AML-193 (cell line): ENCODE data around the gene CPLANE1.
"Not testable (repeated sequence)": the region's sequence is repeated elsewhere in the genome, so short reads cannot be mapped to it uniquely, and the experiment has no call there.

ENCODE experiments used
- DNase-seq, 2 experiments: peaks; one replicate each; lab custom pipeline; 2025; lab: John Stamatoyannopoulos, UW

The CPLANE1 gene

GRCh38 chr5:37121027-37121426, 128.1 kb downstream of the CPLANE1 start:
- peak; percentile 33 to 37 for DNase-seq

GRCh38 chr5:37120270-37120669, 128.9 kb downstream of the CPLANE1 start:
- no peak for DNase-seq

- DNase-seq: no peak
These were observed 132.8 kb downstream of the CPLANE1 start for GRCh38 chr5:37116359-37116758.

GRCh38 chr5:37112383-37112991, 136.7 kb downstream of the CPLANE1 start:
- DNase-seq: no peak

- peak; percentile 58 to 66 for DNase-seq
These were observed 137.5 kb downstream of the CPLANE1 start for GRCh38 chr5:37111426-37112382.

GRCh38 chr5:37110135-37110534, 139.0 kb downstream of the CPLANE1 start:
- DNase-seq: no peak

GRCh38 chr5:37109338-37109737, 139.8 kb downstream of the CPLANE1 start:
- DNase-seq: no peak

- DNase-seq: no peak
These were observed 145.9 kb downstream of the CPLANE1 start for GRCh38 chr5:37103302-37103701.

- DNase-seq: not testable (repeated sequence)
These were observed 149.9 kb downstream of the CPLANE1 start for GRCh38 chr5:37099267-37099666.

GRCh38 chr5:37093795-37094194, 155.4 kb downstream of the CPLANE1 start:
- DNase-seq: not testable (repeated sequence)

- no peak for DNase-seq
These were observed 158.4 kb downstream of the CPLANE1 start for GRCh38 chr5:37090781-37091180.

GRCh38 chr5:37090123-37090726, 159.0 kb downstream of the CPLANE1 start:
- DNase-seq: no peak

- no peak for DNase-seq
These were observed 161.2 kb downstream of the CPLANE1 start for GRCh38 chr5:37088009-37088408.

- DNase-seq: no peak
These were observed 162.6 kb downstream of the CPLANE1 start for GRCh38 chr5:37086466-37087173.

- DNase-seq: not testable (repeated sequence)
These were observed 163.2 kb downstream of the CPLANE1 start for GRCh38 chr5:37086026-37086425.

GRCh38 chr5:37082977-37083376, 166.2 kb downstream of the CPLANE1 start:
- not testable (repeated sequence) for DNase-seq

- no peak for DNase-seq
These were observed 168.5 kb downstream of the CPLANE1 start for GRCh38 chr5:37080697-37081096.

GRCh38 chr5:37077146-37077545, 172.0 kb downstream of the CPLANE1 start:
- DNase-seq: no peak

GRCh38 chr5:37075399-37075950, 173.7 kb downstream of the CPLANE1 start:
- DNase-seq: no peak

GRCh38 chr5:37071901-37072581, 177.1 kb downstream of the CPLANE1 start:
- DNase-seq: no peak

GRCh38 chr5:37071487-37071886, 177.7 kb downstream of the CPLANE1 start:
- no peak for DNase-seq
